Right cardiac atrium (tissue), 5 donors: ENCODE results near the gene RND2. TPM values are rescaled to one million over a fixed set of nuclear protein-coding genes. Genes with fewer than 3 reads are reported as not detected.

Experiments used
- ATAC-seq, 2 donors: fragments of 200-7000 bp; cut with Tn5 transposase; one replicate each; pipeline versions ENCODE4 v1.8.0 to v1.9.1; 2020; ENCODE audit warnings: moderate library complexity in 2 of 2, mild to moderate bottlenecking in 1 of 2
- DNase-seq, 3 donors: peaks; one replicate each; pipeline ENCODE4 v3.0.0-alpha.2; 2020
- H3K27ac ChIP-seq: one replicate; pipeline ENCODE4 v1.5.1; 2013; ENCODE audit warnings: mild to moderate bottlenecking, low read length, control low read depth, moderate library complexity
- H3K27me3 ChIP-seq: one replicate; pipeline ENCODE4 v1.6.1; 2013; ENCODE audit not compliant: control insufficient read depth, insufficient read depth
- H3K4me1 ChIP-seq: one replicate; pipeline ENCODE4 v1.6.1; 2013; ENCODE audit warnings: low read length; ENCODE audit not compliant: control insufficient read depth, insufficient read depth
- H3K4me3 ChIP-seq: one replicate; pipeline ENCODE4 v1.5.1; 2013; ENCODE audit warnings: low read length, control low read depth
- H3K9me3 ChIP-seq: one replicate; pipeline ENCODE4 v1.6.1; 2013; ENCODE audit warnings: low read length; ENCODE audit not compliant: control insufficient read depth
- WGBS: extraction: QIAGEN DNeasy Blood & Tissue Kit; methylation state at CpG from one replicate; pipeline ENCODE4 v1.1.7; 2013; 5-methylcytosine and 5-hydroxymethylcytosine counted together
- intact Hi-C, 4 donors: fragments of 100-400 bp; cut with DNase I; formaldehyde crosslinking; loops; one replicate each; pipeline versions ENCODE4 v1.11.0 to v1.14.0; 2022 to 2023
- polyA plus RNA-seq: library from polyadenylated mRNA; stranded (reverse); fragments of 200-250 nt; gene quantifications from one replicate; pipeline ENCODE4 v1.2.3, GENCODE V29; 2013
- total RNA-seq, 4 donors: library from RNA; stranded (reverse); fragmentation: NEBNext Ultra II Directional; extraction: Animal tissue kit (Norgen Biotek cat#: 25700); gene quantifications; one replicate each; pipeline ENCODE4 v1.2.1, GENCODE V29; 2021
- donor health status: healthy with polysubstance abuse.
- donor health status: DM: no; HTN: yes; CAD: no.
- donor health status: DM: no; HTN: no; CAD: no.
- donor health status: DM: no; HTN: yes; CAD: no; lungs with severe emphysema.
- donor health status: DM: yes; HTN: yes; CAD: no.

The RND2 gene
- total and polyA plus RNA-seq, 5 donors: 2.9 to 5.3 (median 3.7) TPM

DNA sequence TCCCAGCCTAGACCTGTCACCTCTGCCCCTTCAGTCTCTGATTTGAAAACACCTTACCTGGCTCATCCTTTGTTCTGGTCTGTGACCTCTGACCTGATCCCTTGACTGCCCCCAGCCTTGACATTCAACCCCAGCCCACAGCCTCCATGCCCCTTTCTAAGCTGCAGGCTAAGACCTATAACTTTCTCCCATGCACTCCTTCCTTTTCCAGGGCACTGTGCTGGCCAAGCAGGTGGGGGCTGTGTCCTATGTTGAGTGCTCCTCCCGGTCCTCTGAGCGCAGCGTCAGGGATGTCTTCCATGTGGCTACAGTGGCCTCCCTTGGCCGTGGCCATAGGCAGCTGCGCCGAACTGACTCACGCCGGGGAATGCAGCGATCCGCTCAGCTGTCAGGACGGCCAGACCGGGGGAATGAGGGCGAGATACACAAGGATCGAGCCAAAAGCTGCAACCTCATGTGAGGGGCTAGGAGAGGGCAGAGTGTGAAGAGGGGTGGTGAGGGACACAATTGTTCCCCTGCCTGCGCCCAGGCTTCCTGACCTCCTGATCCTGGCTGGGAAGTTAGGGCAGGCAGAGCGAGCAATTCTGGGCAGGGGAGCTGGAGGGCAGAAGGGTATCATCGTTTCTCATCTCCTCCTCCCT is 3.3 kb downstream of the RND2 start:
- H3K9me3 ChIP-seq: no peaks in the 10 kb centered on the region
- no peak for DNase-seq
- H3K4me3 ChIP-seq: no peak overlapping the region
- intact Hi-C loops: loop anchor here in 3 of 4 donors (5.0 to 10.0 kb wide), 3 partner anchors 96 to 309 kb away; partner anchors contain the start of genes BRCA1 (in 2 of the 3) and NBR1 (in 1 of the 3)
- no peaks in the 10 kb centered on the region for H3K27me3 ChIP-seq
- no peak for ATAC-seq
- 86% methylated on average over 17 of the region's 17 CpGs for whole genome bisulfite sequencing
- no peak overlapping the region for H3K27ac ChIP-seq
- no peaks in the 10 kb centered on the region for H3K4me1 ChIP-seq

- H3K27me3 ChIP-seq: no peaks in the 10 kb centered on the region
- ATAC-seq (peak; percentile 15 to 24), DNase-seq (no peak)
- H3K27ac ChIP-seq: no peak overlapping the region
- intact Hi-C loops: no loop called here
- no peaks in the 10 kb centered on the region for H3K9me3 ChIP-seq
- H3K4me1 ChIP-seq: no peaks in the 10 kb centered on the region
- H3K4me3 ChIP-seq: no peak overlapping the region
- WGBS: 61% methylated on average over 6 of the region's 6 CpGs
Observed at GRCh38 chr17:43030137-43030767, 5.2 kb downstream of the RND2 start.

DNA sequence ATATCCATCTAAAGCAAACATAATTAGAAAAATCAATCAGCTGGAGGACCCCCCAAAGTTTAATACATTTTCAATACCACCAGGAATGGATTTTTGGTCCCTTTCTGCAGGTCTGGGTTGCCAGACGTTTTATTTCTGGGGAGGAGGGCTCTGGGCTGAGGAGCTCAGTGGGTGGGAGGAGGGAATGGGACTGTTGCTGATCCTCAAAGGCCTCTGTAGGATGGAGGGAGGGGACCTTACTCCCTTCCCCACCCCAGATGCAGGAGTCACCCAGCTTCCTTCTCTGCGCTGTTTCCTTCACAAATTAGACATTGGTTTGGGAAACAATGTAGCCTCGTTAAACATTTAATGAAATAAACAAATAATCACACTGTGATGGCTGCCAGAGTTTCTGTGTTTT is 6.6 kb downstream of the RND2 start:
- WGBS: 79% methylated on average over 3 of the region's 3 CpGs
- no peak for DNase-seq
- no peaks in the 10 kb centered on the region for H3K9me3 ChIP-seq
- intact Hi-C loops: no loop called here
- no peaks in the 10 kb centered on the region for H3K4me1 ChIP-seq
- no peak for ATAC-seq
- H3K27ac ChIP-seq: no peak overlapping the region
- no peaks in the 10 kb centered on the region for H3K27me3 ChIP-seq
- H3K4me3 ChIP-seq: no peak overlapping the region

- Histone ChIP-seq H3K27ac (no peak overlapping the region), H3K4me3 (no peak overlapping the region), H3K27me3 (no peaks in the 10 kb centered on the region), H3K4me1 (no peaks in the 10 kb centered on the region), H3K9me3 (no peaks in the 10 kb centered on the region)
- WGBS: 47% methylated on average over 12 of the region's 12 CpGs
- DNase-seq (no peak), ATAC-seq (no peak)
- intact Hi-C loops: no loop called here
Observed at GRCh38 chr17:43033948-43034881, 9.2 kb downstream of the RND2 start.

GRCh38 chr17:43034894-43035293 is 9.9 kb downstream of the RND2 start:
- Histone ChIP-seq H3K9me3 (no peaks in the 10 kb centered on the region), H3K4me1 (no peaks in the 10 kb centered on the region), H3K27me3 (no peaks in the 10 kb centered on the region), H3K27ac (no peak overlapping the region), H3K4me3 (no peak overlapping the region)
- WGBS: 82% methylated on average over 3 of the region's 3 CpGs
- no peak for DNase-seq
- intact Hi-C loops: no loop called here
- ATAC-seq: no peak

DNA sequence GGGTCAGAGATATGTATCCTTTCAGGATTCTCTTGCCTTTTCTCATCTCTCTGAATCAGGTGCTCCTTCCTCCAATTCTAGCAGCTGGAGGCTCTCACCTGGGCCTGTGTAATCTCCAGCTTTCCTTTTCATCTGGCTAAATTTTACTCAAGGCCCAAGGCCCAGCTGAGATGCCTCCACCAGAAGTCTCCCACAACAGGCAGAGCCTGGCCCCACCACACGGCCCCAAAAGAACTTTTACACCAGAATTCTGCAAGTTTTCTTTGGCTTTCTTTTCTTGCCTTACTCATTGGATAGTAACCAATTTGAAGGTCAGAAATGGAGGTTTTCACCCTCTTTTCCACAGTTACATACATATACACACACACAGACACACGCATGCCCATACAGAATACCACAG is 14.6 kb downstream of the RND2 start:
- DNase-seq (no peak), ATAC-seq (no peak)
- 89% methylated on average over 2 of the region's 2 CpGs for WGBS
- Histone ChIP-seq H3K27me3 (no peaks in the 10 kb centered on the region), H3K4me3 (no peak overlapping the region), H3K4me1 (no peaks in the 10 kb centered on the region), H3K27ac (no peak overlapping the region), H3K9me3 (no peaks in the 10 kb centered on the region)
- intact Hi-C loops: no loop called here

DNA sequence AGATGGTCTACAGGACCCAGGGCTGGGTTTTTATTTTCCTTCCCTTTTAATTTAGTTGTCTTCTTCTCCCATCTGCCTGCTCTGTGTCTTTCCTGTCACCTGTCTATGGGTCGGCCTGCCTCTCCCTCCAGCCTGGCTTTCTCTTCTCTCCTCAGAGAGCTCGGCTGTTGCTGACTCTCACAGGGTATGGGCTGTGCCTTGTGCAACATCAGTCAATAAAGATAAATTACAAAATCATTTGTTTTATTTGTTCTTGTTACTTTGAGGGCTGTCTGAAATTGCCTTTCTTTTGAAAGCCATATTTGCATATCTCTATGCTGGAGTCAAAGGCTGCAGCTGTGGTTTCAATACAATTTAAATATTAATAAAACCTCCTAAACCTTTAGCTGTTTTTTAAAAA is 15.6 kb downstream of the RND2 start:
- Histone ChIP-seq H3K27me3 (no peaks in the 10 kb centered on the region), H3K9me3 (no peaks in the 10 kb centered on the region), H3K4me1 (no peaks in the 10 kb centered on the region), H3K4me3 (no peak overlapping the region), H3K27ac (no peak overlapping the region)
- intact Hi-C loops: no loop called here
- ATAC-seq (no peak), DNase-seq (no peak)
- 88% methylated on average over 2 of the region's 2 CpGs for WGBS

DNA sequence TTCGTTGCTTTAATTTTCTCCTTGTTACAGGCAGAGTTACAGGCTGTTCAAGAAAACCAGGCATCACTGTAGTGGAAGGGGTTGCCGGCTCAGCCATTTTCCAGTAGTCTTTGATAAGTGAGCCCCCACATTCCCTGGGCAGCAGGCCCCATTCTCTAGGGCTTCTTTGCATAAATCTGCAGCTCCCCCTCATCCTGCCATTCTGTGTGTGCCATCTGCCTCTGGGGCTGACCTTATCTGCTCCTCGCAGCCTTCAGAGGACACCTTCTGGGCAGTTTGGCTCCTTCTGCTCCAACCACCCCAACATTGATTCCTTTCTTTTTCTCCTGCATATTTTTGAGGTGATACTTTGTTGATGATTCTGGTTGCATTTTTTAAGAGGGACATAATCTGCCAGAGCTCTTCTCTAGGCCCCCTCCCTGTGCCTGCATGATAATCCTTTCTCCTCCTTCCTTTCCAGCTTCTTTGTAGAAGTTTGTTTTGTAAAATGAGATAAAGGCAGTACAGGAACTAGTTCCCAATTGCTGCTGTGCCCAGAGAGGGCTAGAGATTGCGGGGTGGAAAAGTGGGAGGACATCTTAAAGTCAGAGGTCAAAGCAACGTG is 17.1 kb downstream of the RND2 start:
- no peak for DNase-seq
- Histone ChIP-seq H3K27me3 (no peaks in the 10 kb centered on the region), H3K9me3 (no peaks in the 10 kb centered on the region), H3K4me1 (no peaks in the 10 kb centered on the region), H3K4me3 (no peak overlapping the region), H3K27ac (no peak overlapping the region)
- WGBS: 59% methylated on average over 5 of the region's 5 CpGs
- ATAC-seq: no peak
- intact Hi-C loops: no loop called here

DNA sequence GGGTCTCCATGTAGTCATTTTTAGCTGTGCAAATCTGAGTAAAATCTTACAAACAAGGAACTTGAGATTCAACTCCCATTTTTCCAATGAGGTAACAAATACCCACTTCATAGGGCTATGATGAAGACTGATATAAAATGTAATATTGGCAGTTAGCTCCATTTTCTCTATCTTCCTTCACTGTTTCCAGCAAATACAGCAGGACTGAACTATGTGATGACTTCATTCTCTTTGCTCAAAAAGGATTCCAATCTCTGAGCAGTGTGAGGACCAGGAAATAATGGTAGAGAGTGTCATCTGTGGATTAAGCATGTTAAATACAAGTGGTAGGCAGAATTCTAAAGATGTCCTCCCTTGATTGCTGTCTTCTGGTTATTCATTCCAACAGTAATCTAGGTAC is 18.3 kb downstream of the RND2 start:
- DNase-seq: no peak
- Histone ChIP-seq H3K9me3 (no peaks in the 10 kb centered on the region), H3K27ac (no peak overlapping the region), H3K4me3 (no peak overlapping the region), H3K27me3 (no peaks in the 10 kb centered on the region), H3K4me1 (no peaks in the 10 kb centered on the region)
- ATAC-seq: no peak
- intact Hi-C loops: no loop called here

GRCh38 chr17:43044024-43044423 is 19.0 kb downstream of the RND2 start:
- no peaks in the 10 kb centered on the region for H3K9me3 ChIP-seq
- no peaks in the 10 kb centered on the region for H3K27me3 ChIP-seq
- no peak for ATAC-seq
- no peaks in the 10 kb centered on the region for H3K4me1 ChIP-seq
- 88% methylated on average over 4 of the region's 4 CpGs for WGBS
- H3K27ac ChIP-seq: no peak overlapping the region
- intact Hi-C loops: no loop called here
- H3K4me3 ChIP-seq: no peak overlapping the region
- DNase-seq: no peak

GRCh38 chr17:43051969-43052368 is 26.9 kb downstream of the RND2 start:
- ATAC-seq (no peak), DNase-seq (no peak)
- no peaks in the 10 kb centered on the region for H3K4me1 ChIP-seq
- H3K27me3 ChIP-seq: no peaks in the 10 kb centered on the region
- no peaks in the 10 kb centered on the region for H3K9me3 ChIP-seq
- WGBS: 90% methylated on average over 1 of the region's 1 CpG
- intact Hi-C loops: no loop called here
- no peak overlapping the region for H3K27ac ChIP-seq
- no peak overlapping the region for H3K4me3 ChIP-seq
